ENCODE measurements around the gene CTAG1B.
"Not testable (repeated sequence)": the region's sequence is repeated elsewhere in the genome, so short reads cannot be mapped to it uniquely, and the experiment has no call there.

The CTAG1B gene

DNA sequence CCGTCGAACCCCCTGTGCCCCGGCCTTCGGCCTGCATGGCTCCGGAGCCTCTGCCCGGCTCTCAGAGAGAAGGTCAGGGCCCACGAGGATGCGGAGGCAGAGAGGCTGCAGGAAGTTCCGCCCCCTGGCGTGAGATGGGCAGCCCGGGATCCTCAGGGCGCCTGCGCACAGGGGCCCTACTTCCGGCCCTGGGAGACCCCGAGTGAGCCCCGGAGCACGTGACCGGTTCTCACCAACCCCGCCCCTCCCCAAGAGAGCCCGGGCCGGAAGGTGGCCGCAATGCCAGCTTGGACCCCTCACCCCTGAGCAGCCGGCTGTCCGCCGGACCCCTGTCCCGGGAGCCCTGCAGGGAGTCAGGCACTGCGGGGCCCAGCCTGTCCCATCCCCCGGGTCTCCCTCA is at the start of gene CTAG1B:
Gene CTAG1B, minus strand, starts transcription at position 101 of the 400 bp plus-strand sequence. Its CDS starts 64 bp downstream, at position 37.
- not testable (repeated sequence) for H3K4me3 ChIP-seq

DNA sequence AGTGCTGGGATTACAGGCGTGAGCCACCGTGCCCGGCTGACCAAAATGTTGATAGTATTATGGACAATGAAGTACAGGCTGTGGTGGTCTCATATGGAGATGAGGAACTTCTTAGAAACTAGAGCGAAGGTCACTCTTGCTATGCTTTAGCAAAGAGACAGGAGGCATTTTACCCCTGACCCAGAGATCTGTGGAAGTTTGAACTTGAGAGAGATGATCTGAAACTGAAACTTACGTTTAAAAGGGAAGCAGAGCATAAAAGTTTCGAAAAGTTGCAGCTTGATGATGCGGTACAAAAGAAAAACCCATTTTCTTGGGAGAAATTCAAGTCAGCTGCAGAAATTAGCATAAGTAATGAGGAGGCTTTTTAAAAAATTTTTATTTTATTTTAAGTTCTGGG is 42.8 kb upstream of the CTAG1B start:
- no peak overlapping the region for H3K4me3 ChIP-seq
- H3K27ac ChIP-seq, result no peak overlapping the region

More for the DNA sequence above, at the start of gene CTAG1B:
- not testable (repeated sequence) for H3K27ac ChIP-seq

DNA sequence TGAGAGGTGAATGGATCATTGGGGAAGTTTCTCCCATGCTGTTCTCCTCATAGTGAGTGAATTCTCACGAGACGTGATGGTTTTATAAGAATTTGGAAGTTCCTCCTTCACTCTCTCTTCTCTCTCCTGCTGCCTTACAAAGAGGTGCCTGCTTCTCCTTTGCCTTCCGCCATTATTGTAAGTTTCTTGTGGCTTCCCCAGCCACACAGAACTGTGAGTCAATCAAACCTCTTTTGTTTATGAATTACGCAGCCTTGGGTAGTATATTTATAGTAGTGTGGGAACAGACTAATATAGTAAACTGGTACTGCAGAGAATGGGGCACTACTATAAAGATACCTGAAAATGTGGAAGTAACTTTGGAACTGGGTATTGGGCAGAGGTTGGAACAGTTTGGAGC is 42.1 kb upstream of the CTAG1B start:
- H3K27ac ChIP-seq, result no peak overlapping the region
- no peak overlapping the region for H3K4me3 ChIP-seq

DNA sequence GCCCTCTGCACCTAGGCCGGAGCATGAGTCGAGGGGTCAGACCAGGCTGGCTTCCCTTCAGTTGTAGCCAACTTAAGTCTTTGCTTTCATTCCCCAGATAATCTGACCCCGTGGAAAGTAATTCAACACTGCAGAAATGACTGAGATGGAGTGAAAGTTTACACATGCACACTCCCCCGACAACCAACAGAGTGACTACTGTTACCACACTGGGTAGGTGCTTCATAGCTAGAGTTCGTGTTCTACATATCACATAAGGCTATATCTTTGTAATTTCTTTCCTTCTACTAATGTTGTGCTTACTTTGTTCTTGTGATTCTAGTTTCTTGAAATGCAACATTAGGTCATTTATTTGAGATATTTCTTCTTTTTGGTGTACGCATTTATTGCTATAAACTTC is 41.5 kb upstream of the CTAG1B start:
- H3K27ac ChIP-seq, result no peak overlapping the region
- no peak overlapping the region for H3K4me3 ChIP-seq

DNA sequence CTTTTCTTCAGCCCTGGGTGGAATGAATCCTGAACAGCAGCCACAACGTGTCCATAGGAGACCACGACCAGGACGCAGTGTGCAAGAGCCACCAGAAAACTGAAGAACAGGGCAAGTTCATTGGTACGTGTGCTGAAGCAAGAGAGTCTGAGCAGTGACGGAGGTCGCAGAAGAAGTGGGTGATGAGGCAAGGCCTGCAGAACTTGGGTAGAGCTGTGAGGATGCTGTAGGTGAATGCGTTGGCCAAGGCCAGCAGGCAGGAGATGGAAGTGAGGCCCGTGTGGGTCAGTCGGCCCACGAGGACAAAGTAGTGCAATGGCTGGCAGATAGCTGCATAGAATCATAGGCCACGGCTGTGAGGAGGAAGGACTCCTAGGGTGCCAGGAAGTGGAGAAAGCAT is 39.9 kb upstream of the CTAG1B start:
- H3K27ac ChIP-seq, result no peak overlapping the region
- H3K4me3 ChIP-seq, result no peak overlapping the region

DNA sequence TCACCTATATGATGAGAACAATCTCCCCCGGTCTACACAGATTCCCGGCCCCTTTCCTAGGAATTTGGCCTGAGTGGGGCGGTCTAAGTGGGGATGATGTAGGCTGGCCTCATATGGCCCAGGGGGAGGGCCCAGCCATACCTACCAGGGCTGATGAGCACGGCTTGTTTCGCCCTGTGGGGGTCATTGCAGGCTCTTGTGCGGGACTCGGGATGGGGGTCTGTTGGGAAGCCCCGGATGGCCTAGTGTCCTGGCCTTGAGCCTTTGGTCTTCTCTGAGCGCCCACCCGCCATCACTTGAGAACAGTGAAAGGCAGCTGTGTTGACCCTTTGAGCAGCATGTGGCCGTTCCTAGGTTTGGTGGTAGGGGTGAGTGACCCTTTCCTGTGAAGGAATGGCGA is 39.1 kb upstream of the CTAG1B start:
- Histone ChIP-seq H3K4me3 (no peak overlapping the region), H3K27ac (no peak overlapping the region)

DNA sequence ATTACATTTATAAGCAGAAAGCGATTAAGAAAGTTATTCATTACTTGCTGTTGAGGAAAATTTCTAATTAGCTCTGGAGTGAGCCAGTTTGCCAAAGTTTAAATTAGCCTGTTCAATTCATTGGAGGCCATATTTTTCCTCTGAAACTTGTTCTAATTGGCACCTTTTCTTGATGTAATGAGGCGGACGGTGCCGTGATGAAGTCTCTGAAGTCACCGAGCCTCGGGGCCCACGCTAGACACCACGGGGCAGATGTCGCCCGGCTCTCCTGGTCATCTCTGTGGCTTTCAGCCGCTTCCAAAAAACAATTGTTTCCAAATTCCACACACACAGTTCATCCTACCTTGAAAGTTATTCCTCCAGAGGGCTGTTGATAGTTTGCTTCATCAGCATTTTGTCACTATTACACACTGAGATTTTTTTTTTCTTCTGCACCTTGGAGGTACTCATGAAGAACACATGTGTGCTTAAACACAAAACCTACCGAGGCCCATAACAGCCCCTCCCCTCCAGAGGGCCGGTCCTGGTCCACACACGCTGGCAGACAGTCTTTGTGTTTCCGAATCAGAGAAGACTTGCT is 38.2 kb upstream of the CTAG1B start:
- Histone ChIP-seq H3K4me3 (no peak overlapping the region), H3K27ac (no peak overlapping the region)

DNA sequence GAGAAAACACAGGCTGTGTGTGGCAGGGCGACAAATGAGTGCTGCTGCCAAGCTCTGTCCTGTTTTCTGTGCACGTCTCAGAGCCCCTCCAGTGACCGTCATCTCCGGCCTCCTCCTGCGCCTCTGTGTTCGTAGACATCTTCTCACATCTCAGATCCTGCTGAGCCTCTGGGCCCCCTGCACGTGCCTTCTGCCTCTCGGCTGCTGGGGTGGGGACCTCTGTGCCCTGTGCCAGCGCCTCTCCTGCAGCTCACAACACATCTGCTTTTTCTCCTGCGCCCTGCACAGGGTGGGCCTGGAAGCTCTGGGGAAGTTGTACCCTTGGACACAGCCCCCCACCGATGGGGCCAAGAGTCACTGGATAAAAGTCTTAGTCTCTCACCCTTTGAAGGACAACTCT is 36.7 kb upstream of the CTAG1B start:
- H3K27ac ChIP-seq, result no peak overlapping the region

DNA sequence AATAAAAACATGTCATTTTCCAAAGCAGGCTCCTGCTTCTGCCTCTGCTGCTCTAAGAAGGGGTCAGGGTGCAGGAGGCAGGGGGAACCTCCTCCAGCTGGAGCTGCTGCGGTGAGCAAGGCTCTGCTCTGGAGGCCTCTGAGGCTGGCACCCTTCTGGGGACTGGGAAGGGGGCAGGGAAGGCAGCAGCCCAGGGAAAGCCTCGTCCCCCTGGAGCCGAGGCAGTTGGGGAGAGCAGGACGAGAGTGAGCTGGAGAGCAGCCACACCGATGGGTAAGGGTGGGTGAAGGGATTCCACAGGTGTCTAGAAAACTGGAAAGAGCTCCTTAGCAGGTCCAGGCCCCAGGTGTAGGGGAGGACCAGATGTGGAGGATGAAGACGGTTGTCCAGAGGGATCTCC is 36.3 kb upstream of the CTAG1B start:
- Histone ChIP-seq H3K4me3 (no peak overlapping the region), H3K27ac (no peak overlapping the region)

More for the DNA sequence above, 36.7 kb upstream of the CTAG1B start:
- H3K4me3 ChIP-seq, result no peak overlapping the region

DNA sequence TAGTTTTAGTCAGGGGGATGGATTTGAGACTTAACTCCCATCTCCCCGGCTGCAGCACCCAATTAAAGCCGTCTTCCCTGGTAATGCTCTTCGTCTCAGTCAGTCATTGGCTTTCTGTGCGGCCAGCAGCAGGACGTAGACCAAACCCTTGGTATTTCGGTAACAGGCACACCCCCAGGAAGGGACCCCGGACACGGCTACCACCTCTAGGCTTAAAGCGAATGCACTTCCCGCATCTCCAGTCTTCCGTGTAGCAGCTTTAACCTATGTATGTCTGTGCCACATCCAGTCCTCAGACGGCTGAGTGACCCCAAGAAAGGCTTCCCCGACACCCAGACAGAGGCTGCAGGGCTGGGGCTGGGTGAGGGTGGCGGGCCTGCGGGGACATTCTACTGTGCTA is 35.8 kb upstream of the CTAG1B start:
- no peak overlapping the region for H3K27ac ChIP-seq
- no peak overlapping the region for H3K4me3 ChIP-seq

DNA sequence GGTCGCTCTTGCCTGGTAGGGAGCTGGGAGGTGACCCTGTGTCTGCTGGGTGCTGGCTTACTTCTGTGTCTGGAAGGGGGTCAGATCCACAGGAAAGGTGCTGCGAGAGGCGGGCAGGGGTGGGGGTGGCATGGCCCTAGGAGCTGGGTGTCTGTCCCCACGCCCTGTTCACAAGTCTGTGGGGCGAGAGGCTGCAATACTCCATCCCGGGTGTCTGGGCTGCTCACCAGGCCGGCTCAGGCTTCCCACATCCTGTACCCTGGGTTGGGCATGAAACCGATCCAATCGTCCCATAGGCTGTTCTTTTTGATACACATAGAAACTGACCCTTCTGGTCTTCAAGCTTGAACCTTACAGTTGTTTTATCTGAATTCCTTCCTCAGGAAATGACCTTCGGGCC is 35.3 kb upstream of the CTAG1B start:
- H3K27ac ChIP-seq, result no peak overlapping the region
- H3K4me3 ChIP-seq, result no peak overlapping the region

DNA sequence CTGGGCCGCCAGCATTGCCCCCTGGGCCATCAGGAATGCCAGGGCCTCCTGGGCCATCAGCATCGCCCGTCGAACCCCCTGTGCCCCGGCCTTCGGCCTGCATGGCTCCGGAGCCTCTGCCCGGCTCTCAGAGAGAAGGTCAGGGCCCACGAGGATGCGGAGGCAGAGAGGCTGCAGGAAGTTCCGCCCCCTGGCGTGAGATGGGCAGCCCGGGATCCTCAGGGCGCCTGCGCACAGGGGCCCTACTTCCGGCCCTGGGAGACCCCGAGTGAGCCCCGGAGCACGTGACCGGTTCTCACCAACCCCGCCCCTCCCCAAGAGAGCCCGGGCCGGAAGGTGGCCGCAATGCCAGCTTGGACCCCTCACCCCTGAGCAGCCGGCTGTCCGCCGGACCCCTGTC is 34.3 kb upstream of the CTAG1B start, which contains the start of gene CTAG2:
Gene CTAG2, minus strand, starts transcription at position 167 of the 400 bp plus-strand sequence. Its CDS starts 64 bp downstream, at position 103.
- H3K27ac ChIP-seq, H3K4me3 ChIP-seq: not testable (repeated sequence)

DNA sequence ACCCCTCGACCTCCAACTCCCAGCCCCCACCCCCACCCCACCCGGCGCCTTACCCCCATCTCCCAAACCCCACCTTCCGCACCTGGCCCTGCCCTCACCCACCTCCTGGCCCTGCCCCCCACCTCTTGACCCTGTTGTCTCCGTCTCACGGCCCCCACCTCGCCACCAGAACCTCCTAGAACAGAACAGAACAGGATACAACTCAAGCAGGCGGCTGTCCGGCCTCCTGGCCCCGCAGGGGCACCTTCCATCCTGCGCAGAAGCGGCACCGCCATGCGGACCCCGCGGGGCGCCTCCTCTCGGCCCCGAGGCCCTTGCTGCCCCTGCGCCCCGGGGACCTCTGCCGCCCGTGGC is 33.9 kb upstream of the CTAG1B start:
- Histone ChIP-seq H3K4me3 (no peak overlapping the region), H3K27ac (no peak overlapping the region)

DNA sequence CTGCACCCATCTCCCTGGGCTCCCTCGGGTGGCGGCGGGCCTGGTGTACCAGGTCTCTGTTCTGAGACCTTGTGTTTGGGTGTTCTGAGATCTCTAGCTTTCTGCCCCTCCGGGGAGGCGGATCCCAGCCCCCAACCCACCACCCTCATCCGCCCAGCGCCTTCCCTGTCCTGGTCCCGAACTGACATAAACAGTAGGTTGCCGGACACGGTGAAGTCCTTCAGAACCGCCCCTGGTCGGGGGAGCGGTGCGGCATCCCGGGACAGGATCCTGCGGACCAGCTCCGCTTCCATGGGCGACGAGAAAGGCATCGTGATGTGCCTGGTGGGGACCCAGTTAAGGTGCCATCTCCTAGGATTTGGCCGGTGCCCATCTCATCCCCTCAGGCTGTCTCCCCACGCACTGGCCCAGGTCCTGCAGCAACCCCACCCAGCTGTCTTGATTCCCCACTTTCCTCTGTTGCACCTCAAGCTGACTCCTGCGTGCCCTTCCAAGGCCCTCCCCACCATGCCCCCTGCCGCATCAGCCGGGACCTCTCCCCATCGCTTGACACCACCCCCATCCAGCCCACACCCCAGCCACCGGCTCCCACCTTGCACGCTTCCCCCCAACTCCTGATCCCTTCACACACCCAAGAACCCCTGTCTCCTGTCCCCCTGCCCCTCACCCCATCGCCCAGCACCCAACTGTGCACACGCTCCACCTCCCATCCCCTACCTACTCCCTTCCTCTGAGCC is 33.4 kb upstream of the CTAG1B start:
- Histone ChIP-seq H3K27ac (no peak overlapping the region), H3K4me3 (no peak overlapping the region)

DNA sequence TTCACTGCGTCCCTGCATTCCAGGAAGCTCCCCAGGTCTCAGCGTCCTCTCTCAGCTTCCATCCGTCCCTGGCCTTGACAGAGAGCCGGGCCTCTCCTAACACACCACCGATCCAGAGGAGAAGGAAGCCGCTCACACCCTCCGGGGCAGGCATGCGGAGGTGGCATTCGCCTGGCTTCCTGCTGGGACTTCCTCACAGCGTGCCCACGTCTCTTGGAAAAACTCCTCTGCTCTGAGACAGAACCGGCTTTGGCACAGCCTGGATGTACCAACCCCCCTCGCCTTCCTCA is 31.1 kb upstream of the CTAG1B start:
- H3K4me3 ChIP-seq, result no peak overlapping the region

DNA sequence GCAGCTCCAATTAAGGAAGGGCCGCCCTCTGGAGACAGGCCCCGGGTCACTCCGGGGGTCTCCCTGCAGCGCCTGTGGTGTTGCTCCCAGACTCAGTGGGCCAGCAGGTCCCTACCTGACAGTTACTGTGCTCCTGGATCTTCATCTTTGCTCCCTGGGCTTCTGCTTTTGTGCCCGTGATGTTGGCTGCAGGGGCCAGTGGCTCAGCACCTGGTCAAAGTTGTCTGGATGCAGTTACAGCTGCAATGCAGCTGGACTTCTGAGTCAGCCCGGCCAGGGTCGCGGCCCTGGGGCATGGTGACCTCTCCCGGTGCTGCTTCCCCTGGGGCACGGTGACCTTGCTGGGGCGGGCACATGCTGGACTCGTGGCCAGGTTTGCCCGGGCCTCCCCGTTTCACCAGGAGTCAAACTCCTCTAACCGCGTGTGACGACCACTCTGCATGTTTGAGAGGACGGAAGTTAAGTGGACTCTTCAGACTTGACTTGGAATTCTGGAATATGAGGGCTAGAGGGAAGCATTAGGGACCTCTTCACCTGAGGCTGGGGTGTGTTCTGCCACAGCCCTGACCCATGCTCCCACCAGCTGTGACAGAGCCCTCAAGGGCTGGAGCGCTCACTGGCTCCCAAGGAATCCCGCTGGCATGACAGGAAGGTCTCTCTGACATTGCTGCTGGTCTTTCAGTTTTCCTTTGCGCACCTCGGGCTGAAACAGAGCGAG is 30.6 kb upstream of the CTAG1B start:
- H3K27ac ChIP-seq, result no peak overlapping the region
- no peak overlapping the region for H3K4me3 ChIP-seq

More for the DNA sequence above, 31.1 kb upstream of the CTAG1B start:
- no peak overlapping the region for H3K27ac ChIP-seq

DNA sequence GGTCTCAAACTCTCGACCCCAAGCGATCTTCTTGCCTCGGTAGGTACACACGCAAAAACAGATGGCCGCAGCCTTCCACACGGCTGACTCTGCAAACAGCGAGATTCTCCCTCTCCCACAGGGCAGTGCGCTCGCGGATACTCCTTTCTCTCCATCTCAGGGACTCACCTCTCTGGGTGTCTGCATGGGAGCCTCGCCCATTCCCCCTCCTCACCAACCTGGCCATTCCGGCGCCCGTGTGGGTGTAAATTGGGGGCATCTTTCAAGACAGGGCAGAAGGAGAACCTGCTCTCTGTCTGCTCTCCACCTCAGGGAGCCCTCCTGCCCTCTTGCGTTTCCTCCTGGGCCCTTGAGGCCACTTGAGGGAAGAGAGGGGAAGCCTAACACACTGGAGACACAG is 29.8 kb upstream of the CTAG1B start:
- Histone ChIP-seq H3K27ac (no peak overlapping the region), H3K4me3 (no peak overlapping the region)

DNA sequence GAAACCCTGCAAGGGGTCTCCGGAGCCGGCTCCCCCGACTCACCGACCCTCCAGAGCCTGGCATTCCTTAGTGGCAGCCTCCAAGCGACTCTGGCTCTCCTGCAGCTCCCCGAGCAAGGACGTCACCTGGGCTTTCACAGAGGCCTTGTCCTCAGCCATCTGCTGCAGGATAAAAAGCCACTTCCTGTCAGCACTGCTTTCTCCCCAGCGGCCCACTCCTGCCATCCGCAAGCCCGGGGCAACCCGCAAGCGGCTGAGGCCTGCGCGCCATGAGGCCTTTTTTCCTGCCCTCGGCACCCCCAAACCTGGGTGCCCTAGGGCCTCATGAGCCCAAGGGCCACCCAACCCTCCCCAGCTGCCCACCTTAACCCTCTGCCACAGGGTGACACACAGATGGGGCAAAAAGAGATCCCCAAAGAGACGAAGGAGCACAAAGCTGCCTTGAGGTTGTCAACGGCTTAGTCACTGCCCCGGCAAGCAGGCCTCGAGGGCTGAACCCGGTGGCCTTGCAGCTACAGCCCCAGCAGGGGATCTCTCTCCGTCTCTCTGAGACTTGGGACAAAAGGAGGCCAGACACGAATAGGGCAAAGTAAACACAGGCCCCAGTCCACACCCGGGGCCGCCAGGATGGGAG is 26.8 kb upstream of the CTAG1B start:
- H3K27ac ChIP-seq, H3K4me3 ChIP-seq: not testable (repeated sequence)

DNA sequence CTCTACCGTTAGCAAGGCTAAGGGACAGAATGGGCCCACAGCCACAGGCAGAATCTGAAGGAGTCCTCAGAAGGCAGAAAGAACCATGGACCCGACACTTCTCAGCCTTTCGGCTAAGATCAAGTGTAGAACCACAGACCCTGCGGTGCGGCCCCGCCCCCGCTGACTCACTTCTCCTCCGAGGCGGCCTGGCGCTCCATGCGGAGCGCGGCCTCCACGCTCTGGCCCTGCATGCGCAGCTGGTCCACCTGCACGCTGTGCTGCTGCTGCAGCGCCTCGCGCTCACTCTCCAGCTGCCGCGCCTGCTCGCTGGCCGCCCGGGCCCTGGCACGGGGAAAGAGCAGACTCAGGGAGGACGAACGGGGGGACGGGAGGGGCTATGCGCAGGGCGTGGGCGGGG is 24.6 kb upstream of the CTAG1B start:
- not testable (repeated sequence) for H3K4me3 ChIP-seq, H3K27ac ChIP-seq

DNA sequence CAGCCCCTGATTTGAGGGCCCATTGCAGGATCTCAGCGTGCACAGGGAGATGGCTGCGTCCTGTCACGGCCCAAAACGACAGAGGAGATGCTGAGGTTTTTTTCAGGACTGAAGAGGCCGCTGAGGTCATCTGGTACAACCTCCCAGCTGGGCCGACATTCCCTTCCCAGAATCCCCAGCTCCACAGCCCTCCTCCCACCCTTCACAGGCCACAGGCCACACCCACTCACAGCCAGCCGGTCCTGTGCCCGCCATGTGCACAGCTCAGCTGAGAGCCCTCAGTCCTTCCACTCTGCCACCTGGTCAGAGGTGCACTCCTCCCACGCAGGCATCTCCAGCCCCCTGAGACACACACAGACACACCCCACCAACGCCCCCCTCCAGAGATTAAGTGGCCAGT is 22.7 kb upstream of the CTAG1B start:
- not testable (repeated sequence) for H3K27ac ChIP-seq, H3K4me3 ChIP-seq

DNA sequence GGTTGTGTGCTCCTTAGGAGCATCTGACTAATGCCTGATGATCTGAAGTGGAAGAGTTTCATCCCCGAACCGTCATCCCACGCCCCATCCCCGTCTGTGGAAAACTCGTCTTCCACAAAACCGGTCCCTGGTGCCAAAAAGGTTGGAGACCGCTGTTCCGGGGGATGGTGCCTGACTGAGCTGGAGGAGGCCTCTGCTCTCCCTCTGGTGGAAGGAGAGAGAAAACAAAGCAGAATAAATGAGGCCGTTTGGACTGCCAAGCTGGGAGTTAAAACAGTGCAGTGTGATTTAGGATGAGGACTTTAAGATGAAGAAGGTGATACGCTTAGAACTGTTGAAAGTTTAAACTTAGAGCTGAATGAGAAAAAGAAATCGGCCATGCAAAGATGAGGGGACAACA is 14.6 kb upstream of the CTAG1B start:
- not testable (repeated sequence) for H3K27ac ChIP-seq, H3K4me3 ChIP-seq

Measured in skin epidermis (tissue), 12 donors.